NCI-H2081 treated with DMSO at 0.1 percent for 48 hours (cell line): ENCODE measurements around the gene DNAJB2.

Experiments used
- DNase-seq: peaks from one replicate; lab custom pipeline; 2025; lab: John Stamatoyannopoulos, UW

Gene DNAJB2

GRCh38 chr2:219279151-219279915, at the start of gene DNAJB2:
DNAJB2 (plus strand) TSS chr2:219279366; CDS start chr2:219279834, 468 bp downstream.
- DNase-seq: peak; percentile 66

GRCh38 chr2:219230059-219230540, 49.1 kb upstream of the DNAJB2 start:
- DNase-seq: no peak

GRCh38 chr2:219234331-219234730, 44.8 kb upstream of the DNAJB2 start:
- no peak for DNase-seq

GRCh38 chr2:219243291-219243761, 35.8 kb upstream of the DNAJB2 start:
- no peak for DNase-seq

GRCh38 chr2:219244789-219245147, 34.4 kb upstream of the DNAJB2 start:
- DNase-seq: no peak

- no peak for DNase-seq
These were observed 33.8 kb upstream of the DNAJB2 start, which contains the start of the genes GLB1L and STK16 for GRCh38 chr2:219245148-219245898. GLB1L (minus strand) TSS chr2:219245444; CDS start chr2:219243573, 1,871 bp downstream. STK16 (plus strand) TSS chr2:219245479; CDS start chr2:219246000, 521 bp downstream.

- DNase-seq: no peak
These were observed 33.3 kb upstream of the DNAJB2 start for GRCh38 chr2:219245899-219246230.

- no peak for DNase-seq
These were observed 32.6 kb upstream of the DNAJB2 start for GRCh38 chr2:219246559-219246958.

GRCh38 chr2:219247678-219248642, 31.2 kb upstream of the DNAJB2 start:
- no peak for DNase-seq

- DNase-seq: no peak
These were observed 30.3 kb upstream of the DNAJB2 start for GRCh38 chr2:219248845-219249202.

GRCh38 chr2:219249203-219249980, 29.8 kb upstream of the DNAJB2 start:
- peak; percentile 50 for DNase-seq

- no peak for DNase-seq
These were observed 29.0 kb upstream of the DNAJB2 start for GRCh38 chr2:219250049-219250781.

GRCh38 chr2:219251656-219252055, 27.5 kb upstream of the DNAJB2 start:
- DNase-seq: no peak

GRCh38 chr2:219252084-219252483, 27.1 kb upstream of the DNAJB2 start:
- no peak for DNase-seq

- DNase-seq: no peak
These were observed 26.6 kb upstream of the DNAJB2 start for GRCh38 chr2:219252570-219252899.

- no peak for DNase-seq
These were observed 26.0 kb upstream of the DNAJB2 start, which contains the start of gene TUBA4B for GRCh38 chr2:219252900-219253752. TUBA4B (plus strand) TSS chr2:219253243; CDS start chr2:219253408, 165 bp downstream.

- peak; percentile 18 for DNase-seq
These were observed 25.2 kb upstream of the DNAJB2 start, which contains the start of gene TUBA4A for GRCh38 chr2:219253753-219254589. TUBA4A (minus strand) TSS chr2:219253918; CDS start chr2:219253858, 60 bp downstream.

- no peak for DNase-seq
These were observed 24.5 kb upstream of the DNAJB2 start for GRCh38 chr2:219254590-219255201.
